ENCODE results near the gene KLHL29.
"Not testable (repeated sequence)": the region's sequence is repeated elsewhere in the genome, so short reads cannot be mapped to it uniquely, and the experiment has no call there.

Gene KLHL29

GRCh38 chr2:23384551-23385343, at the start of gene KLHL29:
KLHL29 (plus strand) TSS chr2:23385179; CDS start chr2:23562197, 177,018 bp downstream.
- DNase-seq (ENCODE audit: low read depth) = peak; percentile 60

DNA sequence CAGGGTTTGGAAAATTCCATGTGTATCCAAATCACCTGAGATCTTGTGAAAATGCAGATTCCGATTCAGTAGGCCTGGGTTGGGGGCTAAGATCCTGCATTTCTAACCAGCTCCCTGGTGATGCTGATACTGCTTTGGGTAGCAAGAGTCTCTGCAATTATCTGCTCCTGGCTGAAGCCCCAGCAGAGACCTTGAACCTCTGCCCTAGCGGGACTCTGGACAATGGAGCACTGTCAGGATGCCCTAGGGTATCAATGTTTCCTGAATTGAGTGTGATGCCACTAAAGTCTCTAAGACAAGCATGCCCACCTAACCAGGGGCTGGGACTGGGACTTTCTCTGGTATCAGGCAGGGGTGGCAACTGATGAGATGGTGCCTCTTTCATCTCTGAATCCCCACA, 49.4 kb upstream of the KLHL29 start:
- DNase-seq (ENCODE audit: low read depth) = no peak

DNA sequence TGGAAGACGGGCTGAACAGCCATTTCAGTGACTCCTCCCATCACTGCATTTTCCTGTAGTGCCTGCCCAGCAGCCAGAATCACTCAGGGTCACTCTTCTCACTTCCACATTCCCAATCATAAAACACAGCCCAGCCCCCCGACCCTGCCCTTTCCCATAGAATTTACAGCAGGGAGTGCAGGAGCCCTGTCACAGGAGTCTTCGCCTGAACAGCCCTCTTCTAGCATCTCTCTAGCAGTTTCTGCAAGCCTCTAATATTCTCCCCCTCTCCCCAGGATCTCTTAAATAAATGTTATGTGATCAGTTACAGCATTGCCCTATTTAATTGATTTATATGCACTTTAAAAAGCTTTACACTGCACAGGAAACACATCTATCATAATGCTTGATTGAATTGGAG, 42.9 kb upstream of the KLHL29 start:
- DNase-seq (ENCODE audit: low read depth) = no peak

DNA sequence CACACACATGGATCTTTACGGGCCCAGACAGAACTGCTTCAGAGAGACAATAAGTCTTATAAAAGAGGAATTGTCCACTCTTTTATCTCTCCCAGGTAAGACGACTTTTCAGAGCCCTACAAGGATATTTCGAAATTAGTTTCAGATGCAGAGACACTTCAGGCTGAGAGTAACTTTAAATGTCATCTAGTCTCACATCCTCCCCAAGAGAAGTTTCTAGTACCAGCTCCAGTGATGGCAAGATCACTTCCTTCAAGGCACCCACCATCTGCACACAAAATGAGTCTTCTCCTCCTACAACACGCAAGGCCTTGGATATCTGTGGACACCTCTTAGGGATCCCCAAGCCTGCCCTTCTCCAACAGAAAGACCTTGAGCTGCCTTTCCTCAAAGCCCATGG, 39.0 kb upstream of the KLHL29 start:
- no peak for DNase-seq (ENCODE audit: low read depth)

DNA sequence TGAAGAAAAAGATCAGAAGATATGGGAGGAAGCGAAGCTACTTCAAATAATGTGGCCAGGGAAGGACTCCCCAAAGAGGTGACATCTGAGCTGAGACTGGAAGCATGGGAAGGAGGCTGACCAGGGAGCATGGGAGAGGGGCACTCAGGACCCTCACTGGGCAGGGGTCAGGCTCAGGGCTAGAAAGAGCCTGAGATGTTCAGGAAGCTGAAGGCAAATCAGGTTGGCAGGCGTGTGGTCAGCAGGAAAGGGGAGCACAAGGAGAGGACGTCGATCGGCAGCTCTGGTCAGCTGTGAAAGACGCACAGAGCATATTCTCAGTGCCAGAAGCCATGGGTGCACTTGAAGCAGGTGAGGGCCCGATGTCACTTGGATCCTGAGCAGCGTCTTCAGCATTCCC, 38.2 kb upstream of the KLHL29 start:
- DNase-seq (ENCODE audit: low read depth) = no peak

- DNase-seq (ENCODE audit: low read depth) = no peak
Measured at GRCh38 chr2:23347471-23348092, 37.4 kb upstream of the KLHL29 start.

- DNase-seq (ENCODE audit: low read depth) = not testable (repeated sequence)
Measured at GRCh38 chr2:23348093-23348481, 36.9 kb upstream of the KLHL29 start.

DNA sequence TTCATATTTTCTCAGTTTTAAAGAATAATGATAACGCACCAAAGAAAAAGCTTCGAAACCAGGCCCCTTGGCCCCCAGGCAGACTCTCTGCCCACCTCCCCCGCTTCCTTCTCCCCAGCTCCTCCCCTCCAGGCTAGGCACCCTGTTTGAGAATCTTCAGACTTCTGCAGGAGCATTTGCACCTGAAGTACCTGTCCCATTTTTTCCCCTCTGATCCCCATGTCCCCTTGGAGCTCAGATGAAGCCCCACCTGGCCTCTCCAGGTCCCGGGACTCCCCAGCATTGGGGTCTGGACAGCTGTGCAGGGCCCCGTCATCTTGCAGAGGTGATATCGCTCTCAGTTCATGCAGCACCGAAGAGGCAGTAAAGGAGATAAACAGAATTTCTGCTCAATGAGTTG, 35.5 kb upstream of the KLHL29 start:
- no peak for DNase-seq (ENCODE audit: low read depth)

- DNase-seq (ENCODE audit: low read depth) = no peak
Measured at GRCh38 chr2:23350041-23350791, 34.8 kb upstream of the KLHL29 start.

DNA sequence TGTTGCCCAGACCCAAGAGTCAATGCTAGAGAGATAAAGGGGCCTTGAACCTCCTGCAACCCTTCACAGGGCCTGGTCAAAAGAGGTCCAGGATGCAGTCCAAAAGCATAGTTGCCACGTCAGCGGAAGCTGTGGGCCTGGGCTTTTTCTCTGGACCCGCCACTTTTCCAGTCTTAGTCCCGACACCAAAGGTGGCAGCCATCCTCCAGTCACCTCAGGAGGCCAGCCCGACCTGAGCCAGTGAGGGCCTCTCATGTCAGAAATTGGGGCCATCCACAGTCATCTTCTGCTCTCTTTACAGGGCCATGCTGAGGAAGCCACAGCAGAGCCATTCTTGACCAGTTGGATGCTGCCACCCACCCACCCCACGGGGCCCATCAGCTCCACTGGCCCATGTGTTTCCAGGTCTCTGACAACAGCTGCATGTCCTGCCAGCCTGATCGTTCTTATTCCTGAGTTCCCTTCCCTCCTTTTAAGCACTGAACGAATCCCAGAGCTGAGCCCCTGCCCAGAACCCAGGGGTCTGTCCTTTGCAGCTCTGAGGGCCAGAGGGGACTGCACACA, 34.1 kb upstream of the KLHL29 start:
- DNase-seq (ENCODE audit: low read depth) = no peak

- DNase-seq (ENCODE audit: low read depth) = peak; percentile 42
Measured at GRCh38 chr2:23351388-23352141, 33.4 kb upstream of the KLHL29 start.

- DNase-seq (ENCODE audit: low read depth) = no peak
Measured at GRCh38 chr2:23354554-23354953, 30.4 kb upstream of the KLHL29 start.

DNA sequence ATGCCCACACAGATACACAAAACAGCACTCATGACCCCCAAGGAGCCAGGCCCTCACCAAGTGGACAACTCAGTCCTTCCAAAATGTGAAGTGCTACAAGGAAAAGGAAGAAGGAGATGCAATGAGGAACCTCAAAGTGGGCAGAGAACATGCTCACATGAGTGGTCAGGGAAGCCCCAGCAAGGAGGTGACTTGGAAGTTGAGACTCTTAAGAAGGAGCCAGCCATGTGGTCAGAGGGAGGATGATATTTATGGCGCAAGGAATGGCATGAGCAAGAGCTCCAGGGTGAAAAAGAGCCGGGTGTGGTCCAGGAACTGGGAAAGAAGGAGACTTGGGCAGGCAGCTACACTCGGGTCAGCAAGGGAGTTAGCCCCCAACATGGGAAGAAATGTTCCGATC, 30.0 kb upstream of the KLHL29 start:
- DNase-seq (ENCODE audit: low read depth) = no peak

- no peak for DNase-seq (ENCODE audit: low read depth)
Measured at GRCh38 chr2:23356711-23357110, 28.3 kb upstream of the KLHL29 start.

DNA sequence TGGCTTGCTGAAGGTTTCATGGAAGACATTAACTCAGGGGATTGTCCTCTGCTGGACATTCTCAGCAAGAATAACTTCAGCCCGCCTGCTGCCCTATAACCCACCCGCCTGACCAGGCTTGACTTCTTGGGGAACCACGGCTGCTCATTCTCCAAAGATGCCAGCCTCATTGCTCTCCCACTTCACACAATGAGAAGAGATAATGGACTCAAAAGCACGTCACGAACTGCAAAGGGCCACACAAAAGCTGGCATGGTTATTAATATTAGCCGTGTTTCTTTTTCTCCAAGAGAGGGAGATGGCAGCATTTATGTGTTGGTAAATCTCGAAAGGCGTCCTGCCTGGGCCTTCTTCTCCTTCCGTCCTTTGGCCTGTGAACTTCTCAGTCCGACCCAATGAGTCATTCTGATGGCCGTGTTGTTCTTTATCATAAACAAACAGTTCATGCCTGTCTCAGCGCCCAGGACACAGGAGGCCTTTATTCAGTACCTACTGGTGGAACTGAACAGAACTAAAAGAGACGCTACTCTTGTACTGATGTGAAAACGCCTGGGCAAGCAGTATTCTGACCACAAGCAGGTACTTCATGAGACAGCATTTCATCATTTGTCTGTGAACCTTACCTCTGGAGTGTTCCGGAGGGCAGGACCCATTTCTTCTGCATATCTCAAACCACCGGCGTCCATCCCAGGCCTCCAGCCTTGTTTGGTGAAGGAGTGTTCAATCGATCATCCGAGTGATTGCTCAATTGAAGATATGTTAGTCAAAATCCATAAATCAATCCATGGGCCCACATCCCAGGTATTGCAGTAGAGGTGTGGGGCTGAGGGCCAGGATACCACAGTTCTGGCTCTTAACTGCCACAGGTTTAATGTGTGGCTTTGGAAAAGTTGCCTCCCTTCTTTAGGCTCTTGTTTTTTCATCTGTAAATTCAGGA, 25.1 kb upstream of the KLHL29 start:
- no peak for DNase-seq (ENCODE audit: low read depth)

DNA sequence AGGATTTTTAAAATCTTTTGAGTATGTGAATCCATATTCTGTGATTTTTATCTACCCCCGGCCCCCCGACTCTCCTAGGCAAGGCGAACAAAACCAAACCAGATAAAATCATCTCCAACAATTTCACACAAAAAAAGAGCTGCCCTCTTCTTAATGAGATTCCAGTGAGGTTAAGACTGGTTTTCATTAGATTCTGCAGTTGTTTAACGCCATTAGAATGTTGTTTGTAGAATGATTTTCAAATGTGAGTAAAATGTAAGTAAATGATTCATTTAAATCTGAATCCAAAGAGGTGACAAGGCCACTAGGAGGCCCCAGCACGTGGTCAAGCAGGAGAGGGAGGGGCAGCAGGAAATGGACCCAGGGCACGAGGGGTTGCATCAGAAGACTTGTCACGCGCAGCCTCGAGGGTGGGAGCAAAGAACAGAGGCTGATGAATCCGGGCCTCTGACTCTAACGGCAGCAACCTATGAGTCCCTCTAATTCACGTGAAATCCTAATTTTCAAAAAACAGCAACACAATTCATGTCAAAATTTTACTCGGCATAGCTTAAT, 24.3 kb upstream of the KLHL29 start:
- no peak for DNase-seq (ENCODE audit: low read depth)

DNA sequence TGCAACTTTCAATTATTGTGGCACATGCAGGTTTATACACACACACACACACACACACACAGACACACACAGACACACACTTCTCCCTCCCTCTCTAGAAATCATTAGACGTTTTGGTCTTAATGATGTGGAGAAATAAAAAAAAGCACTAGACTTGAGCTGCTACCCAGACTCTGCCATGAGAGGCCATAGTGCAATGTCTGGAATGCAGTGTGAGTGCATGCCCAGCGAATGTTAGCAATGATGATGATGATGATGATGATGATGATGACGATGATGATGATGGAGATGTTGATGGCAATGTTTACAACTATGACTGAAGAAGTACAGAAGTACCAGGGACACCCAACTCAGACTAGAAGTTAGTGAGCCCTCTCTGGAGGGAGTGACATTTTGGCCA, 23.8 kb upstream of the KLHL29 start:
- DNase-seq (ENCODE audit: low read depth) = no peak

DNA sequence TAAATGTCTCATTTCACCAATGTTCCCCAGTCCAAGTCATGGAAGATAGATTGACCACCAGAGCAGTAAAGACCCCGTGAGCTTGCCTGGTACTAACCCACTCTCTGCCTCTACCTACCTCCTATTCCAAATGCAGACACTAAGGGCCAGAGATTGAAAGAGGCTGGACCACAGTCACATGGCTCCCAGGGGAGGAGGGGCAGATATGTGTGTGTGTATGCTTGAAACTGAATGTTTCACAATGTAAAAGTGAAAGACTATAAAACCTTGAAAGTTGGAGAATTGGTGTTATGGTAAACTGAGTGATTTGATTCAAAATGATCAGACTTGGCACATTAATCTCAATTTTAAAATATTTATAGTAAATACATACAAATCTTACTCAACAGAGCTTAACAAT, 21.7 kb upstream of the KLHL29 start:
- DNase-seq (ENCODE audit: low read depth) = no peak

- no peak for DNase-seq (ENCODE audit: low read depth)
Measured at GRCh38 chr2:23363831-23364230, 21.1 kb upstream of the KLHL29 start.

- no peak for DNase-seq (ENCODE audit: low read depth)
Measured at GRCh38 chr2:23366720-23367119, 18.3 kb upstream of the KLHL29 start.

GRCh38 chr2:23367760-23368159, 17.2 kb upstream of the KLHL29 start:
- no peak for DNase-seq (ENCODE audit: low read depth)

Measured in activated T-cell treated with anti-CD3 and anti-CD28 coated beads for 24 hours (primary cell).